Measurements from ENCODE around the gene CPLX1. TPM values are rescaled to one million over a fixed set of nuclear protein-coding genes. Genes with fewer than 3 reads are reported as not detected.

The CPLX1 gene
- total RNA-seq, 3 donors from 2014 or later: 0.16 to 2.6 (median 1.2) TPM

DNA sequence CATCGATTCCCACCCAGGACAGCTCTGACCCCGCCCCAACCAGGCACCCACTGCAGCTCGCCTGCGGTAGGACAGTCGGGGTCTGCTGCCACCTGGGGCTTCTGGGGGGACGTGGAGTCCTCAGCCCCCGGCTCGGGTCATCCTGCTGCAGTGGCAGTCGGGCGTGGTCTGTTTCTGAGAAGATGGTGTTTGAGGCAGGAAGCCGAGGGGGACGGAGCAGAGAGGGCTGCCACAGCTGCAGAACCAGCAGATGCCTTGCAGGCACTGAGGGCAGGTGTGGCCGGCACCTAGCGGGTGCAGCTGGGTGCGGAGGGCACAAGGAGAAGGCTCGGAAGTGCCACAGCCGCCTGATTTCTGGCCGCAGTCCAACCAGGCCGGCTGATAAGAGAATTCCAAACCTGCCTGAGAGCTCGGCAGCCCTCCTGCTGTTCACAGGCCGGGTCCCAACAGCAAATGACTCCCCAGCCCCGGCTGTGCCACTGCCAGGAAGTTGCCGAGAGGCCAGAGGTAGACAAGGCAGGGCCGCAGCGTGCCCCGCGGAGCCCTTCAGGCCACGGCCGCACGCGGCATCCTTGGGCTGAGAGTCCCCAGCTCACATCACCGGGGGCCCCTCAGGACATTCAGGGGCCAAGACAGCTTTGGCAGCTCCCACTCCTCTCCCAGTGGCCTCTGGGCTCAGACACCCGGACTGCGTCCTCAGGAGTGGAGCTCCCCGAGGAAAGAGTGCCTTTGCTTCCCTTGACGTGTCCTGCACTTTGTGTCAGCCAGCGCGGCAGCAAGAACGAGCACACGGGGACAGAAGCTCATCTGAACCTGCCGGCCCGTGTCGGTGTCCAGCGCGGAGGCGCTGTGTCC, 9.4 kb upstream of the CPLX1 start:
- H3K4me1 ChIP-seq: no peaks in the 10 kb centered on the region
- intact Hi-C loops (cut with DNase I; ENCODE audit: low total_unique reads): no loop called here
- TF ChIP-seq, protein P1, sequence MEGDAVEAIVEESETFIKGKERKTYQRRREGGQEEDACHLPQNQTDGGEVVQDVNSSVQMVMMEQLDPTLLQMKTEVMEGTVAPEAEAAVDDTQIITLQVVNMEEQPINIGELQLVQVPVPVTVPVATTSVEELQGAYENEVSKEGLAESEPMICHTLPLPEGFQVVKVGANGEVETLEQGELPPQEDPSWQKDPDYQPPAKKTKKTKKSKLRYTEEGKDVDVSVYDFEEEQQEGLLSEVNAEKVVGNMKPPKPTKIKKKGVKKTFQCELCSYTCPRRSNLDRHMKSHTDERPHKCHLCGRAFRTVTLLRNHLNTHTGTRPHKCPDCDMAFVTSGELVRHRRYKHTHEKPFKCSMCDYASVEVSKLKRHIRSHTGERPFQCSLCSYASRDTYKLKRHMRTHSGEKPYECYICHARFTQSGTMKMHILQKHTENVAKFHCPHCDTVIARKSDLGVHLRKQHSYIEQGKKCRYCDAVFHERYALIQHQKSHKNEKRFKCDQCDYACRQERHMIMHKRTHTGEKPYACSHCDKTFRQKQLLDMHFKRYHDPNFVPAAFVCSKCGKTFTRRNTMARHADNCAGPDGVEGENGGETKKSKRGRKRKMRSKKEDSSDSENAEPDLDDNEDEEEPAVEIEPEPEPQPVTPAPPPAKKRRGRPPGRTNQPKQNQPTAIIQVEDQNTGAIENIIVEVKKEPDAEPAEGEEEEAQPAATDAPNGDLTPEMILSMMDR (IDR thresholded peaks at IDR 0.05): no peak
- TF ChIP-seq POLR2A (IDR thresholded peaks at IDR 0.05) (no peak), POLR2AphosphoS5 (IDR thresholded peaks at IDR 0.05) (no peak)
- no peak for DNase-seq (ENCODE audit: low spot score in 2 of 2)
- no peak overlapping the region for H3K4me3 ChIP-seq
- H3K27ac ChIP-seq: no peak overlapping the region
- peaks cover 0 to 7% of the 10 kb centered on the region in 2 donors for H3K27me3 ChIP-seq
- peaks cover 40 to 47% of the 10 kb centered on the region in 2 donors for H3K9me3 ChIP-seq
- H3K36me3 ChIP-seq: peaks cover 3% of the 10 kb centered on the region

DNA sequence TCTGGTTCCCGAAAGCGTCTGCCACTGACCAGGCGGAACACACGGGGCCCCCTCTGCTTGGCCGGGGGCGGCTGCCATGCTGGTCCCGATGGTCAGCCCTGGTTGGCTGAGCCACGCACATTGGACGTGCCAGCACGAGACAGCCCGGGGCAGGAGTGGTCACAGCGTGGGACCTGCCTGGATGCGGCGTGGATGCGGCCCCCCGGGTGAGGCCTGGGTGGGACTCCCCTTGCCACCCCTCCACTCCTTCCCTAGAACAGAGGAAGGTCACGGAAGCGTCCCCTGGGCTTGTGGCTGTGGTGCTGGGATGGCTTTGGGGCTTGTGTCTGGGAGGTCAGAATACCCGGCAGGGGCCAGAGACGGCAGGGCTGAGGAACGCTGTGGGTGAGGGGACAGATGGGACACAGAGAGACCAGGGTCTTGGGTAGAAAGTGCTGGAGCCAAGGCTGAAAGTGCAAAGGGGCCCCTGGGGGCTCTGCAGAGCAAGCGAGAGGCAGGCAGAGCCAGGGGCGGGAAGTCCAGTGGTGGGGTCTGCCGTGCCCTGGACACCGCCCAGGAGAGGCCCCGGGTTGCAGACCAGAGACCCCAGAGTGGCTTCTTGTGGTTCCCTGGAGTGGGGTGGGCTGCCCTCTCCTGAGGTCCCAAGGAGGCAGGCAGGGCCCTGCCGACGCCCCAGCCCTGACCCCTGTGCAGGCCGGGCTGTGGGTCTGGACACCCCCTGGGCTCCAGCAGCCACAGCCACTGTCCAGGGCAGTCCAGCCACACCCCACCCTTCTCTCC, 8.6 kb upstream of the CPLX1 start:
- no peak overlapping the region for H3K4me3 ChIP-seq
- no peak overlapping the region for H3K27ac ChIP-seq
- H3K9me3 ChIP-seq: peaks cover 40 to 47% of the 10 kb centered on the region in 2 donors
- TF ChIP-seq POLR2AphosphoS5 (IDR thresholded peaks at IDR 0.05) (no peak), POLR2A (IDR thresholded peaks at IDR 0.05) (no peak)
- TF ChIP-seq, protein P1 (IDR thresholded peaks at IDR 0.05): no peak
- no peaks in the 10 kb centered on the region for H3K4me1 ChIP-seq
- H3K27me3 ChIP-seq: peaks cover 0 to 14% of the 10 kb centered on the region in 2 donors
- no peak for DNase-seq (ENCODE audit: low spot score in 2 of 2)
- H3K36me3 ChIP-seq: peaks cover 3% of the 10 kb centered on the region
- intact Hi-C loops (cut with DNase I; ENCODE audit: low total_unique reads): no loop called here

DNA sequence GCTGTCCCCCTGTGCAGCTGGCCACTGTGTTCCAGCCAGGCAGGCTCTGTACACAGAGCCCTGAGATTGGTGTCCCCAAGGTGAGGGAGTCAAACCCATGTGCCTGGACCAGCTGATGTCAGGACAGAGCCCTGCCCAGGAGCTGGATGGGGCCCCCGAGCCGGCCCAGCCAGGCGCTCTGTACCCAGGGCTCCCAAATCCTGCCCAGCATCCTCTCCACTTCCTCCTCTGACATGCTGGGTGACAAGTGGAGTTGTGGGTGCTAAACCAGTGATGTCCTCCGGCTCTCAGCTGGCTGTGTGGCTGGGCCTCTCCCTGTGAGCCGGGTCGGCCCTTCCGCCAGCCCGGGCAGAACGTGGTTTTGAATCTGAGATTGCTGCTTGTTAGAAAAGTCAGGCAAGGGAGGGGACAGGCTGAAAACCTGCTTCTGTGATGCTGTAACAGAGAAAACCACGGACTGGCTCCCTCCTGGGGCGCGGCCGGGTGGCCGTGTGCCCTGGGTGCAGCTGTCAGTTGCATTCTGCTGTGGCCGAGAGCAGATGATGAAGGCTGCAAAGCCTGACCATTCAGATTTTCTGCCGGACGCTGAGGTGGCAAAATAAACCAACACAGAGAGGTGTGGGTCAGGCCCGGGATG, 7.9 kb upstream of the CPLX1 start:
- H3K9me3 ChIP-seq: peaks cover 38 to 47% of the 10 kb centered on the region in 2 donors
- DNase-seq (ENCODE audit: low spot score in 2 of 2): no peak
- H3K4me3 ChIP-seq: no peak overlapping the region
- TF ChIP-seq, protein P1 (IDR thresholded peaks at IDR 0.05): no peak
- no peak for TF ChIP-seq POLR2AphosphoS5 (IDR thresholded peaks at IDR 0.05)
- no peak for TF ChIP-seq POLR2A (IDR thresholded peaks at IDR 0.05)
- H3K27ac ChIP-seq: no peak overlapping the region
- intact Hi-C loops (cut with DNase I; ENCODE audit: low total_unique reads): loop anchor here (1.0 kb wide), 1 partner anchor 26 kb away; no protein-coding TSS in a partner anchor
- peaks cover 0 to 14% of the 10 kb centered on the region in 2 donors for H3K27me3 ChIP-seq
- peaks cover 3% of the 10 kb centered on the region for H3K36me3 ChIP-seq
- no peaks in the 10 kb centered on the region for H3K4me1 ChIP-seq

DNA sequence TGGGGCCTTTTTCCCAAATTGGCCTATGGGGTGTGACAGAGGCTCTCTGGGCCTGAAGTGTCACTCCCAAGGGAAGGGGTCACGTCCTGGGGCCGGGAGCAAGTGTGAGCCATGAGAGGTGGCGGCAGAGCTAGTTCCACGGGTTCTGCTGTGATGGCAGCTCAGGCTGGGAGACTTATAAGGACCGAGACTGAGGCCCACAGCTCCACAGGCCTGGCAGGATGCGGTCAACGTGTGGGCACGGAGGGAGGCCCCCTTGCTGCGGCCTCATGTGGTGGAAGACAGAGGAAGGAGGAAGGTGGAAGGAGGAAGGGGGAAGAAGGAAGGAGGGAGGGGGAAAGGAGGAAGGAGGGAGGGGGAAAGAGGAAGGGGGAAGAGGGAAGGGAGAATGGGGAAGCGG, 7.2 kb upstream of the CPLX1 start:
- Histone ChIP-seq H3K4me1 (no peaks in the 10 kb centered on the region), H3K36me3 (no peaks in the 10 kb centered on the region), H3K27ac (no peak overlapping the region), H3K9me3 (peaks cover 32 to 45% of the 10 kb centered on the region in 2 donors), H3K4me3 (no peak overlapping the region), H3K27me3 (peaks cover 0 to 19% of the 10 kb centered on the region in 2 donors)
- TF ChIP-seq, protein P1 (IDR thresholded peaks at IDR 0.05): no peak
- TF ChIP-seq POLR2AphosphoS5 (IDR thresholded peaks at IDR 0.05) (no peak), POLR2A (IDR thresholded peaks at IDR 0.05) (no peak)
- DNase-seq (ENCODE audit: low spot score in 2 of 2): no peak
- intact Hi-C loops (cut with DNase I; ENCODE audit: low total_unique reads): loop anchor here (1.0 kb wide), 1 partner anchor 27 kb away; no protein-coding TSS in a partner anchor
